Activated CD8-positive, alpha-beta memory T cell treated with anti-CD3 and anti-CD28 coated beads, Interleukin-2, amount 50 U/mL, for 24 hours (primary cell): ENCODE measurements around the gene ALG3.

Source experiments
- DNase-seq: peaks from one replicate; pipeline ENCODE4 v3.0.0-alpha.2; 2020; ENCODE audit errors: extremely low read depth

ALG3 gene

GRCh38 chr3:184193991-184194539, 54.7 kb downstream of the ALG3 start:
- DNase-seq: no peak

- no peak for DNase-seq
These were observed 55.9 kb downstream of the ALG3 start for GRCh38 chr3:184192889-184193288.
